Astrocyte of the hippocampus (primary cell): ENCODE measurements around the gene THAP7.
A peak's percentile ranks its signal among the peaks of the same experiment; 100 is the strongest.

ENCODE experiments used
- DNase-seq: peaks from one replicate; pipeline ENCODE4 v3.0.0; 2011; ENCODE audit warnings: low read depth, low spot score

THAP7 gene

DNA sequence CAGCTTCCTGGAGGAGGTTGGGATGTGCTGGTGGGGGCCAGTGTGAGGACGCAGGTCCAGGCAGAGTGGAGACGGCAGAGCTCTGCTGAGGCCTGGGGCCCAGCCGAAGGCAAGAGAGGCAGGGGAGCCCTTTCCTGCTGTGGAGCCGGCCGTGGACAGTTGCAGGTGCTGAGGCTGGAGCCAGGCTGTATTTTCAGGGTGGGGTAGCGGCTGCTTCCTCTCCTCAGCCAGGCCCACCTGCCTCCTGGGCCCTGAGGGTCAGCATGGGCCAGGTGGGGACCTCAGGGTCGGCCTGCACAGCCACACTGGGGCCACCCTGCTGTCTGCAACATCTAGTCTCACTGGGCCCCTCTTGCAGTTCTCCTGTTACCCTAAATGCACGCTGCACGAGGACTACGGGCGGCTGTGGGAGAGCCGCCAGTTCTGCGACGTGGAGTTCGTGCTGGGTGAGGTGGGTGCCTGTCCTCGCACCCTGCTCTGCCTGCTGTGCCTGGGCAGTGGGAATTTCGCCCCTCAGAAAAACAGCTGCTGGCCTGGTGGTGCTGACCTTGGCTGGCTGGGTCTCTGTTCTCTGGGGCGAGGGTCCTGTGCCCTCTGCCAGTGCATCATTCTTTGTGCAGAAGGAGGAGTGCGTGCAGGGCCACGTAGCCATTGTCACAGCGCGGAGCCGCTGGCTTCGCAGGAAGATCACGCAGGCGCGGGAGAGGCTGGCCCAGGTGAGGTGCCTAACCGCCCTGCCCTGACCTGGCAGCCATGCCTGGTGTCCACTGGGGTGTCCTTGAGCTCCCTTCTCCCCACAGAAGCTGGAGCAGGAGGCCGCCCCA lies 8.4 kb downstream of the THAP7 start:
- DNase-seq = no peak

DNA sequence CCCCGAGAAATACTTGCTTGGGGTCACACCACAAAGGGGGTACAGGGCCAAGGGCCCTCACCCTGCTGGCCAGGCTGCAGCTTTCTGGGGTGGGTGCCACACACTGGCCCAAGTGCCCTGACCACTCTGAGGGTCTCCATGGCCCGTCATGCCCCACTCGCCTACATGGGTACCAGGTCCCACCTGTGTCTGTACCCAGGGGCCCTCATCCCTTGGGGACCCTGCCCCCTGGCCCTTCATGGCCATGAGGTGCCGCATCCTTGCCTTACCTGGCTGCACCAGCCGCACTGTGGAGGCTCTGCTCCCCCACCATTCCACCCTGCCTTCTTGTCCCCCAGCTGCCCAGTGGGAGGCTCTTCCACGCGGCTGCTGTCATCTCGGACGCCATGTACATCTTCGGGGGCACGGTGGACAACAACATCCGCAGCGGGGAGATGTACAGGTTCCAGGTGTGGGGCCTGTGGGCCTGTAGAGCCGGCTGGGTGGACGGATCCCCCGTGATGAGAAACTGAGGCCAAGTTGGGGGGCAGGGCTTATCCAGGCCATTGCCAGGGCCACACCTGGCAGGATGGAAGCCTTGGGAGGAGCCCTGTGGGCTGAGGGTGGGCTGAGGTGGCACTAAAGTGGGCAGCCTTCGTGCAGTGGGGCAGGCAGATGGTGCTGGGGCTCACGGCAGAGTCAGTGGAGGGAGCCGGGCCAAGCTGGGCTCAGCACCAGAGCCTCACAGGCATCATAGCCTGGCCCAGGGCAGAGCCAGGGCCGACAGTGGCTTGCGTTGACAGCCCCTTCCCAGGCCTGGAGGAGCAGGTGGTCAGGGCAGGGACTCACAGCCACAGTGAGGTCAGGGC lies 9.2 kb downstream of the THAP7 start:
- no peak for DNase-seq

DNA sequence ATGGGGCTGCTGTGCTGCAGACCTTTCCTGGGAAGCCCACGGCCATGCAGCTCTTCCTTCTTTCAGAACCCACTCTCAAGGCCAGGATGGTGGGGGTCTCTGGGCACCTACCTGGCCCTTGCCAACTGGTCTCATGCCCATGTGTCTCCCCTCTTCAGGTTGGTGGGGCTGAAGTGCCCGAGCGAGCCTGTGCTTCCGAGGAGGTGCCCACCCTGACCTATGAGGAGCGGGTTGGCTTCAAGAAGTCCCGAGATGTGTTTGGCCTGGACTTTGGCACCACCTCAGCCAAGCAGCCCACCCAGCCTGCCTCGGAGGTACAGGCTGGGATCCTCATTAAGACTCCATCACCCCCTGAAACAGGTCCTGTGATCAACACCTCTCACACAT lies 9.9 kb downstream of the THAP7 start:
- no peak for DNase-seq

DNA sequence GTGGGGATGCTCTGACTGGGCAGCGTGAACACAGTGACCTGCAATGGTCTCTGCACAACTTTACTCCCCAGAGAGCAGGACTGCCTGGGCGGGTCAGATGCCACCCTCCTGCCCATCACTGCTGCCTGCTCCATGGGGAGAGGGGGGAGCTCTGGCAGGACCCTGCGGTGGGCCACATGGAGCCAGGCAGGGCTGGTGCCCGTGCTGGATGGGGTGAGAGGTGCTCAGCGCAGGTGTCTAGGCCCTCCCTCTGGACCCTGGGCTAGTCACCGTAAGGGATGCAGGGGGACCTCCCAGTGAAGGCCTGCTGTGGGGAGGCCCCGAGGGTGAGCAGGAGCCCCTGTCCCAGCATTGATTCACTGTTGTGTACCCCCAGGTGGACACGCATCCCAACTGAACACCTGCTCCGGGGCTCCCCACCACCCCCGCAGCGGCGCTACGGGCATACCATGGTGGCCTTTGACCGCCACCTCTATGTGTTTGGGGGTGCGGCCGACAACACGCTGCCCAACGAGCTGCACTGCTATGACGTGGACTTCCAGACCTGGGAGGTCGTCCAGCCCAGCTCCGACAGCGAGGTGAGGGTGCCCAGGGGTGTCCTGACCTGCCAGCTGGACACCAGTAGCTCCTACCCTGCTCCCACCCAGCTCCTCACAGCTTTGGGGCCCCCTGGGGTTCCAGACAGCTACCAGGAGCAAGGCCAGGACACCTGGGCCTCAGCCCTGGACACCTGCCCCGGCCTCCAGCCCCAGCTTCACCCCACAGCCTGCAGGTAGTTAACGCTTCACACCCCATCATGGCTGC lies 10.5 kb downstream of the THAP7 start:
- DNase-seq = no peak

DNA sequence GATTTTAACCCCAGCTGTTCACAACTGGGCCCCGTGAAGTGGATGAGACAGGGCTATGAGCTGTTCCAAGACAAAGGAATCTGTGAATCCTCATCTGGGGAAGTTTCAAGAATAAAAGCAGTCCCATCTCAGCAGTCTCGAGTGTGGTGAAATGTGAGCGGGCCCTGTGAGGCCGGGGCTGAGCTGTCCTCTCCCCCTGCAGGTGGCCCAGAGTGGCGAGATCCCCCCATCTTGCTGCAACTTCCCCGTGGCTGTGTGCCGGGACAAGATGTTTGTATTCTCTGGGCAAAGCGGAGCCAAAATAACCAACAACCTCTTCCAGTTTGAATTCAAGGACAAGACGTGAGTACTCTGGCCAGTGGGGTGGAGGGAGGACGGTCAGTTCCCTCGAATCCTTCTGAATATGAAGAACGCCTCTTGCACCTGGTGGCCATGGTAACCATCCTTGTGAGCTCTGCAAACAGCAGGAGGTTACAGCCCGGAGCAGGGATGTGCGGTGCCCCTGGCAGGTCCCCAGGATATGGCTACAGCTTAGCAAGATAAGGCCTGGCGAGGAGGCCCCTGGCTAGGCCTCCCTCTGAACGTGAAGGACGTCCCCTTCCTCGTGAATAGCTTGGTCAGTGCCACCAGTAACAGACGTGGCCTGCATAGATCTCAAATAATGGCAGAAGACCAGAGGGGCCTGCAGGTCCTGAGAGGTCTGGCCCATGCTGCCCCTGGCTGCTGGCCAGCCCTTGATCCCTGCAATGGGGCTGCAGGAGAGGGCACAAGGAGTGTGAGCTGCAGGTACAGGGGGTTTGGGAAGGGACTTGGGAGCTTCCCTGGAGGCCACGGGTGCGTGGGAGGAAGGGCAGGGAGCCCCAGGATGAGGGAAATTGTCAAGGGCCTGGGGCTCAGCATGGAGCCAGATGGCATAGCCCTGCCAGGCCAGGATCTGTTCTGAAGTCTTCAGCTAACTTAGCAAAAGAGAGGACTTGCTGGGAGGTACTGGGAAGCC lies 11.4 kb downstream of the THAP7 start:
- no peak for DNase-seq

DNA sequence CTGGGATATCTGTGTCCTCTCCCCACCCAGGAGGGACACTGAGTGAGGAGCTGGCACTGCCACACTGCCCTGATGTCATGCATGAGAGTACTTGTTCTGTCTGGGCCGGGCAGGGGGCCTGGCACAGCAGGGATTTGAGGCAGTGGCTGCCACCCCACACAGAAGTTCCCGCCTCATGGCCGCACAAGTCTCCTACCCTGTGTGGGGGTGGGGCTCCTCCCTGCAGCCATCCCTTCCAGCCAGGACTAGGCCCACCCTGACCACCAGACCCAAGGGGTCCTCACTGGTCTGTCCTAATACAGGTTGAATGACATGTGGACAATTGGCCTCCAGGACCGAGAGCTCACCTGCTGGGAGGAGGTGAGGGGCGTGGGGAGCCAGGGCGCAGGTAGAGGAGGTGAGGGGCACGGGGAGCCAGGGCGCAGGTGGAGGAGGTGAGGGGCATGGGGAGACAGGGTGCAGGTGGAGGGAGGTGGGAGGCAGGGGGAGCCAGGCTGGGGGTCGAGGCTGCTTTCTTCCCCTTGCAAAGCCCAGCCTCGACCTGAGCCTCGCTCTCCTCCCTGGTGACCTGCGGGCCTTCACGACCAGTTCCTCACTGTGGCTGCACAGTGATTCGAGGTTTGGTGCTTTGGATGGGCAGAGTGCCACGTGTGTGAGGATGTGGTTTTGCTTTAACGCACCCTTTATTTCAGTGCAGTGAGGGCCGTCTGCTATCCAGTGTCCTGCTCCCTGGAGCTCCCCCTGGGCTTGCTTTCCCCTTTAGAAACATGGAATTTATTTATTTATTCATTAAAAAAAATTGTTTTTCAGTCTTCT lies 12.4 kb downstream of the THAP7 start:
- peak; percentile 76 for DNase-seq

DNA sequence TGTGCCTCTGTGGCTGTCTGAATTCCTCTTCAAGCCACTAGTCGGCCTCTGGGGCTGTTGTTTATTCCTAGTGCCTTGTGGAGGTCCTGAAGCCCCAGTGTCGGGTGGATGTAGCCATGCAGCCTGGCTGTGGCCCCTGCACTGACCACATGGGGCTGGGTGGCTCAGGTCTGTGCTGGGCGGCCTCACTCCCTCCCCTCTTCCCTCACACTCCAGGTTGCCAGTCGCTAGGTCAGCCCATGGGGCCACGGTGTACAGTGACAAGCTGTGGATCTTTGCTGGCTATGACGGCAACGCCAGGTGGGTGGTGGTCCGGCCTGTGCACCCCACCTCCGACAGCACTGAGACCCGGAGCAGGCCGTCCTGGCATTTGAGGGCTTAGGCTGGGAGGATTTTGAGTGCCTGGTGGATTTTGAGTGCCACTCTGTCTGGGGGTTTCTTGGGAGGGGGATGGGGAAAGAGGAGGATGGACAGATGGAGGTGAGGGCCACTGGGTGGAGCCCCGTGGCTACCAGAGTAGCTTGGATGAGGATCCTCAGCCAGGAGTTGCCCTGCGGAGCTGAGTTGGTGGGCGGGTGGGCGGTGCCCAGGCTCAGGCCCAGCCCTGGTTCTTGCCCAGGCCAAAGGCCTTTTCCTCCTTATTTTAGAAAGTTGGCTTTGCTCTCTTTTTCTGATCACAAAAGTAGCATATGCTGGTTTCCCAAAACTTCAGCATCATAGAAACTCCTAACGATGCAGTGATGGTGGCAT lies 13.2 kb downstream of the THAP7 start:
- DNase-seq = no peak

DNA sequence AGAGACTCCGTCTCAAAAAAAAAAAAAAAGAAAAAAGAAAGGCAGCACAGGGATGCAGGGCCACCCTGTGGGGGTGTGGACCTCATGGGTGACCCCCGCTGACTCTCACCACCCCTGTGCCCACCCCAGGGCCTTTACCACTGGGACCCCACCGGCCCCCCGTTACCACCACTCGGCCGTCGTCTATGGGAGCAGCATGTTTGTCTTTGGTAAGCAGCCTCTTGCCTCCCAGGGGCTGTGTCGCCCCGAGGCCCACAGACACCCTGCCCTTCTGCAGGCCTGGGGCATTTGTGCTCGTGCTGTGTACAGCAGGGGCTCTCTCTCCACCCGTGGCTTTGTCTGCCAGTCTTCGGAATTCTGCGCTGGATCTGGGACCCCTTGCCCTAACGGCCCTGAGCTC lies 14.5 kb downstream of the THAP7 start:
- DNase-seq = no peak

DNA sequence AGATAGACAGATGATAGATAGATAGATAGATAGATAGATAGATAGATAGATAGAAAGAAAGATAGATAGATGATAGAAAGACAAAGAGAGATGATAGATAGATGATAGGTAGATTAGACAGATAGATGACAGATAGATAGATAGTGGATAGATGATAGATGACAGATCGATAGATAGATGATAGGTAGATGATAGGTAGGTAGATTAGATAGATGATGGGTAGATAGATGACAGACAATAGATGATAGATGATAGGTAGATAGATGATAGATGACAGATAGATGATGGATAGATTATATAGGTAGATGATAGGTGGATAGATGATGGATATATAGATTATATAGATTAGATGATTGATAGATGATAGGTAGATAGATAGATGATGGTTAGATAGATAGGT lies 15.6 kb downstream of the THAP7 start:
- DNase-seq = no peak

DNA sequence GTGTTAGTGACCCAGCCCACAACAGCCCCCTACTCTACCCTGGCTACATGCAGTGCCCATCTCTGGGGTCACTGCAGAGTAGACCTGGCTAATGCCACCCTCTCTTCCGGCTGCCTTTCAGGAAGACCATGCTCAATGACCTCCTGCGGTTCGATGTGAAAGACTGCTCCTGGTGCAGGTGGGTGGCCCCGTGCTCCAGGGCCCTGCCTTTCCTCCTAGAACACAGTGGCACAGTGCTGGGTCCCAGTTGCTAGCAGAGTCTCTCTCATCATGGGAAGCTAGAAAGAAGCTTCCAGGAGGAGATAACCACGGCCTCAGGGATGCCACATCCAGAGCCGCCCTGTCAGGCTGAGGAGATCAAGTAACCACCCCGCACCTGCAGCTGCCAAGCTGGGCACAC lies 16.2 kb downstream of the THAP7 start:
- DNase-seq = no peak

DNA sequence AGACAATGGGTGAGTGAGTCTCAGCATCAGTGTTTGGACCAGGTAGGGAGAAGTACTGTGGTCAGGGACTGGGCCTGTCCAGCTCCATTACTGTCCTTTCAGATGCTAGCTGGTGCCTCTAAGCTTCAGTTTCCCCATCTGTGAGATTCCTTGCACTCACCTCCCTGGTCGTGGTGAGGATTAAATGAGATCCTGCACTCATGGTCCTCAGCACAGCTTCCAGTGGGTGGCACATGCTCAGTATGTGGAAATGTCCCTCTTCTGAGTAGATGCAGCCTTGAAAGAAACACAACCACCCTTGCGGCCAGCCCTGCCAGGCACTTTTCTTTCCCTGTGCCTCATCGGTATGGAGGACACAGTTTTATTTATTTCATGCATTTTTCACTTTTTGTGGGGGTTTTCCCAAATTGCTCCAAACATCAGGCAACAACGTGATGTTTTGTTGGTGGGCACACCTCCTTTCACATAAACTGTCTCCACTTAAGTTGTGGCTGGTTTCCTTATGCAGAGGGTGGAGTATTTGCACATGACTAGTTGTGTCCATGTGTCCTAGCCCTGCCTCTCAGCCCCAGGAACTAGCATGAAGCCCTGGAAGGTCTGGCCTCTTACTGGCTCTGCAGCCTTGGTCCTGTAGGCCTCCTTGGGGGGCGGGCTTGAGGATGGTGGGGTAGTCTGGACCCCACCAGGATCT lies 18.7 kb downstream of the THAP7 start:
- DNase-seq = no peak

DNA sequence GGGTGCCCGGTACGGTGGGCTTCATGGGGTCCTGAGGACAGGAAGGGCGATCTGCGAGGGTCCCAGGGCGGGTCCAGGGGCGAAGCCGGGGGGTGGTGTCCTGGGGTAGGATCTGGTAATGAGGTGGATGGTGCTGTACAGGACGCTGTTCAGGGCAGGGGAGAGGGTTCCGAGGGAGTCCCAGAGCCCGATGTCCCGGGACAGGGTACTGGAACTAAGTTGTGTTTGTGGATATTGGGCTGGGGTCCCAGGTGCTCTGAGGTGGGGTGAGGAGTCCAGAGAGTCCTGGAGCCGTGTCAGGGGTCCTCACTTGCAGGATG lies 19.4 kb downstream of the THAP7 start:
- no peak for DNase-seq

DNA sequence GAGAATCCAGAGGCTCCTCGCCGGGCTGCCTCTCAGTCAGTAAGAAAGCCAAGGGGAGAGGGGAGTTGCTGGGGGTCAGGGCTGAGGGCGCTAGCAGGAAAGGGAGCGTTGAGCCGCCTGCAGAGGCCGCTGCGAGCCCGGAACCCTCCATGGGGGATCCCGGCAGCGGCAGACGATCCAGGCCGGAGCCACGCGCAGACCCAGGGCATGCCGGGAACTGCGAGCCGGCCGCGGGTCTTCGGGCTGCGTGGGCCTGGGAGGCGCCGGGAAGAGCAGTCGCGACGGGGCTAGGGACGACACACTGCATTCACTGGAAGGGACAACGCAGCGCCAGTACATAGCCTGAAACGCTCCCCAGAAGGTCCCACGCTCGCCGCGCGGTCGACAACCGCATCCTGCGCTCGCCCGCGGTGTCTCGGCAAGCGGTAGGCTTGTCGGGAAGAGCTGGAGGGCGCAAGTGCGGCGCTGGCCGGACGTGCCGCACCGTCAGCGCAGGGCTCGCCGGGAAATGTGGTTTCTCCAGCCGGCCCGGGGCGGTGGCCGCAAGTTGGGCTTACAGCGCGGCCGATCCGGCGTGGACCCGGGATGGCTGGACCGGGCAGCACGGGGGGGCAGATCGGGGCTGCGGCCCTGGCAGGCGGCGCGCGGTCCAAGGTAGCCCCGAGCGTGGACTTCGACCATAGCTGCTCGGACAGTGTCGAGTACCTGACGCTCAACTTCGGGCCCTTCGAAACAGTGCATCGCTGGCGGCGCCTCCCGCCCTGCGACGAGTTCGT lies 19.9 kb downstream of the THAP7 start, which contains the start of gene LZTR1:
LZTR1 (plus strand) TSS at position 511 of the 776 bp plus-strand sequence; CDS start at position 586, 75 bp downstream.
- peak; percentile 94 for DNase-seq

DNA sequence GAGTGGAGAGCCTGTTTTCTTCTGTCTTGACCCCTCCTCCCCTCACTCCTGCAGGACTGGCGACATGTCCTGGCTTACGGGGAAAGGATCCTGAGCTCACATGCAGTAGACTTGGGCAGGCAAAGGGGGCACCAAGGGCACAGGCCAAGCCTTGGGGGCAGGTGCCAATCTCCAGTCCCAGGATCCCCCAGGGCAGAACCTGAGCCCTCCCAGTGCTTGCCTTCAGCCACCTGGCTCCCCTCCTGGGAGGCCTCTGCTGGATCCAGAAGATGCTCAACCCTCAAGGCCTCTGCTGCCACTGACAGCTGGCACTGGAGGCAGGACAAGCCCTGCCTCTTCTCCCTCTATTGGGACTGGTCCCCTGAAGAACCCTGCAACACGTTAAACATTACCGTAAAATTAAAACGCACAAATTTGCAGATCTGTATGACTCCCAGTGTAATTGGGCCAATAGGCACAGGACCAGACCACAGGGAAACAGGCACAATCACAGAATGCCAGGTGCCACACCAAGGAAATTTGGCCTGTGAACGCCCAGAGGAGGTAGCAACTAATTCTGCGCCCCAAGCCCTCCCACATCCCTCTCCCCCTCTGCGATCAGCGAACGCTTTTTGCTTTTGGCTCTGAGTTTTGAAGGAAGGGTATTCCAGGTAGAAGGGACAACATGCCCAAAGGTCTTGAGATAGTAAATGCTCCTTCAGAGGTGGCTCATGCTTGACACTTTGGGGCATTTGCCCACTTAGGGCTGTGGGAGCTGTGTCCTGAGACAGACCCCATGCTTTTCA lies 20.8 kb downstream of the THAP7 start:
- DNase-seq = no peak

DNA sequence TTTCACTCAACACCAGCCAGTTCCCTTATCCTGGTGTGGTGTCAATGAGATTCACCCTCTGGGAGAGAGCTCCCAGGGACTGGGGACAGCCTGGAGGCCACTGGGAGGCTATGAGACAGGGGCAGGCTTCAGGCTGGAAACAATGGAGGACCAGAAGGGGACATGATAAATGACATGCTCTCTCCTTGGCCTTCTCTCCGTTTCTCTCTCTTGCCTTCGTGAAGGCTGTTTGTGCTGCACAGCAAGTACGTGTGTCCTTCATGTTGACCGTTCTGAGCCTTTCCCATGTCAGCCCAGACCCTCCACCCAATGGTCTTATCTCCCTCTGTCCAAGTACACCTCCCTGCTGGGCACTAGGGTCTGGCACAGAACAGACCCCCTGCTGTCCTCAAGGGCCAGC lies 21.4 kb downstream of the THAP7 start:
- no peak for DNase-seq

DNA sequence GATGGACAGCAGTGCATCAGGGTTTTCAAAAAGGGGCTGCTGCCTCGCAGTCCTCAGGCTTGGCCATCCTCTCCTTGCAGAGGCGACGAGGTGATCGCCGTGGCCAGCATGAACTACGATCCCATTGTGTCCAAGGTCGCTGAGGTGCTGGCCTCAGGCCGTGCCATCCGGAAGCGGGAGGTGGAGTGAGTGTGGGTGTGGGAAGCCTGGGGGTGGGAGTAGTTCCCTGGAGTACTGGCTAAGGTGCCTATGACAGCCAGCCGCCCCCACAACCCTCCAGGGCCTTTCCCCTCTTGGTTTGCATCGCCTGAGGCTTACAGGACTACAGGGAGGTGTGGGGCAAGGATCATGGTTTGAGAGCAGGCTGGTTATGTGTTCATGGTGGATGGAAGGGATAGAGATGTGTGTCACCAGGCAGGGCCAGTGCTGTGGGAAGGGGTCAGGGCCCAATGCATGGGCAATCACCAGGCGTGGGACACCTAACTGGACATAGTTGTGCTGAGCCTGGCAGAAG lies 21.9 kb downstream of the THAP7 start:
- no peak for DNase-seq

DNA sequence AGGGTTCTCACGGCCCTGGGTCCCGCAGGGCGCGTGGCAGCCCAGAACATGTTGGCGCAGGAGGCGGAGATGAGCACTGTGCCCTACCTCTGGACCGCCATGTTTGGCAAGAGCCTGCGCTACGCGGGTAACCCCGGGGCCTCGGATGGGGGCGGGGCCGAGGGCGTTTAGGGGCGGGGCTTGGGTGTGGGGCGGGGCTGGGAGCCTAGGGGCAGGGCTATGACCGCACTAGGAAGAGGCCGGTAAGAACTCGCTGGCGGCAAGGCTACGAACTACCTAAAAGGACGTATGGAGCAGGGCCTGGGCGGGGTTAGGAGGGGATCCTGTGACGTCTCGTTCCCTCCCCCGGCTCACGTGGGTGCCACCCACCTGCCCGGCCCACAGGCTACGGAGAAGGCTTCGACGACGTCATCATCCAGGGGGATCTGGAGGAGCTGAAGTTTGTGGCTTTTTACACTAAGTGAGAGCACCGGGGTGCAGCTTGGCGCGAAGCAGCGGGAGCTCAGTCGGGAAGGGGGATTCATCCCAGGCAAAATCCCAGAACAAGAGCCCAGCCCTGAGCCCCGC lies 22.6 kb downstream of the THAP7 start:
- DNase-seq = peak; percentile 79
